Keratinocyte (primary cell): Measurements from ENCODE around the gene ASCC3.

Experiments used
- CTCF ChIP-seq, 3 experiments: IDR thresholded peaks in 1 of 3; conservative IDR thresholded peaks in 1 of 3; optimal IDR thresholded peaks in 1 of 3; 2 replicates in 2 of 3; 3 replicates in 1 of 3; pipeline versions ENCODE3 to v1.5.1; 2011; ENCODE audit warnings: low read length in 3 of 3, mild to moderate bottlenecking in 3 of 3, moderate library complexity in 2 of 3, control low read depth in 1 of 3, inconsistent platforms in 1 of 3; ENCODE audit not compliant: insufficient read depth in 2 of 3; ENCODE audit errors: extremely low read depth in 1 of 3
- EZH2 ChIP-seq: IDR thresholded peaks from one replicate; pipeline ENCODE4 v1.6.1; 2012; ENCODE audit warnings: inconsistent platforms, mild to moderate bottlenecking, low read length, moderate library complexity

- TF ChIP-seq CTCF (optimal IDR thresholded peaks at IDR 0.05 in 1 of 3, IDR thresholded peaks at IDR 0.05 in 1 of 3, conservative IDR thresholded peaks at IDR 0.05 in 1 of 3; ENCODE audit: extremely low read depth in 1 of 3, insufficient read depth in 2 of 3, low read length in 3 of 3) = no peak
- no peak for TF ChIP-seq EZH2
These were observed 407.9 kb downstream of the ASCC3 start for GRCh38 chr6:100473182-100473581.
